DOHH2 (cell line): Measurements from ENCODE around the gene ORC2.

Experiments used
- CTCF ChIP-seq: fragments of 200-600 bp; sonication (generic); IDR thresholded peaks from one replicate; pipeline ENCODE4 v1.5.1; 2014; ENCODE audit warnings: antibody characterized with exemption, mild to moderate bottlenecking, low read depth, low read length; ENCODE audit not compliant: poor library complexity, severe bottlenecking
- EZH2phosphoT487 ChIP-seq: fragments of 200-600 bp; sonication (generic); IDR thresholded peaks from 2 replicates; pipeline ENCODE4 v1.6.1; 2017; ENCODE audit warnings: borderline replicate concordance, mild to moderate bottlenecking, antibody characterized with exemption, low read length, moderate library complexity, mixed read lengths

GRCh38 chr2:200929334-200930249, 33.9 kb downstream of the ORC2 start:
- no peak for TF ChIP-seq CTCF
- no peak for TF ChIP-seq EZH2phosphoT487
